Body of pancreas (tissue), 4 donors: ENCODE data around the gene CAPN15. TPM values are rescaled to one million over a fixed set of nuclear protein-coding genes. Genes with fewer than 3 reads are reported as not detected.

Source experiments
- ATAC-seq: fragments of 150-250 bp; one replicate; pipeline ENCODE4 v1.9.1; 2016
- DNase-seq, 4 donors: peaks; one replicate each; pipeline ENCODE4 v3.0.0-alpha.2; 2019
- H3K27ac ChIP-seq, 4 donors: fragments of 200-600 bp; sonication (generic); 1 replicate in 3 of 4; 2 replicates in 1 of 4; pipeline versions ENCODE4 v1.5.1 to v1.6.1; 2016 to 2019; ENCODE audit warnings: mild to moderate bottlenecking in 1 of 4, mixed read lengths in 1 of 4, moderate library complexity in 1 of 4
- H3K27me3 ChIP-seq, 2 donors: fragments of 200-600 bp; sonication (generic); one replicate each; pipeline ENCODE4 v1.6.0; 2016; ENCODE audit warnings: mild to moderate bottlenecking in 1 of 2
- H3K36me3 ChIP-seq, 2 donors: fragments of 200-600 bp; sonication (generic); replicated peaks in 1 of 2; 2 replicates each; pipeline ENCODE4 v1.5.1; 2016; ENCODE audit warnings: low read depth in 2 of 2; ENCODE audit not compliant: insufficient read depth in 1 of 2
- H3K4me1 ChIP-seq: fragments of 200-600 bp; sonication (generic); one replicate; pipeline ENCODE4 v1.6.0; 2016
- H3K4me3 ChIP-seq, 2 donors: fragments of 200-600 bp; sonication (generic); 1 replicate in 1 of 2; 2 replicates in 1 of 2; pipeline ENCODE4 v1.5.1; 2016 to 2019
- H3K9me3 ChIP-seq, 3 donors: fragments of 200-600 bp; sonication (generic); 1 replicate in 2 of 3; 2 replicates in 1 of 3; pipeline ENCODE4 v1.5.1; 2016
- CTCF ChIP-seq, 7 experiments: fragments of 450-650 bp in 4 of 7; fragments of 200-600 bp in 3 of 7; sonication (generic) in 3 of 7; IDR thresholded peaks; one replicate each; pipeline ENCODE4 v1.5.1; 2016 to 2019; ENCODE audit warnings: antibody characterized with exemption in 7 of 7
- POLR2A ChIP-seq, 3 donors: fragments of 450-650 bp; IDR thresholded peaks; one replicate each; pipeline ENCODE4 v1.6.1; 2016; ENCODE audit warnings: antibody characterized with exemption in 3 of 3, mild to moderate bottlenecking in 2 of 3
- WGBS, 2 donors: methylation state at CpG; one replicate each; pipeline ENCODE4 v1.1.5; 2017; 5-methylcytosine and 5-hydroxymethylcytosine counted together
- intact Hi-C: fragments of 100-400 bp; cut with DNase I; formaldehyde crosslinking; loops from one replicate; pipeline ENCODE4 v1.15.1; 2023
- total RNA-seq, 2 donors: library from RNA; depleted of rRNA; stranded (reverse); fragments of >200 nt; gene quantifications; one replicate each; pipeline ENCODE4 v1.1.0, GENCODE V29; 2016

Gene CAPN15
- total RNA-seq, 2 donors from 2014 or later = 48.0 to 104 TPM

- H3K27me3 ChIP-seq = no peaks in the 10 kb centered on the region
- intact Hi-C loops = no loop called here
- no peaks in the 10 kb centered on the region for H3K9me3 ChIP-seq
- ATAC-seq (no peak), DNase-seq (peak in 3 of 4 donors; percentile 49 to 60 (median 56))
- peak overlapping the region; percentile 80 to 97 (median 84) for H3K27ac ChIP-seq
- TF ChIP-seq CTCF (IDR thresholded peaks at IDR 0.05) = no peak
- TF ChIP-seq POLR2A (IDR thresholded peaks at IDR 0.05) = no peak
- H3K36me3 ChIP-seq = no peaks in the 10 kb centered on the region
- H3K4me3 ChIP-seq = peak overlapping the region in 1 of 2 donors; percentile 48
- 11 to 24% methylated on average over 12 of the region's 12 CpGs for WGBS, 2 donors
- peaks cover 80% of the 10 kb centered on the region for H3K4me1 ChIP-seq
These were observed 1.6 kb downstream of the CAPN15 start for GRCh38 chr16:529012-529575.

GRCh38 chr16:530111-530817 lies 2.8 kb downstream of the CAPN15 start:
- H3K36me3 ChIP-seq = no peaks in the 10 kb centered on the region
- intact Hi-C loops = no loop called here
- H3K27me3 ChIP-seq = no peaks in the 10 kb centered on the region
- 64 to 83% methylated on average over 2 to 22 of the region's 23 CpGs for WGBS, 2 donors
- H3K9me3 ChIP-seq = no peaks in the 10 kb centered on the region
- H3K27ac ChIP-seq = peak overlapping the region in 1 of 4 donors; percentile 97
- TF ChIP-seq POLR2A (IDR thresholded peaks at IDR 0.05) (no peak), CTCF (IDR thresholded peaks at IDR 0.05) (no peak)
- peak in 1 of 4 donors; percentile 53 for DNase-seq
- H3K4me1 ChIP-seq = peaks cover 80% of the 10 kb centered on the region
- ATAC-seq = no peak
- H3K4me3 ChIP-seq = no peak overlapping the region

- peaks cover 75% of the 10 kb centered on the region for H3K4me1 ChIP-seq
- H3K9me3 ChIP-seq = no peaks in the 10 kb centered on the region
- no peak for ATAC-seq
- TF ChIP-seq POLR2A (IDR thresholded peaks at IDR 0.05) (no peak), CTCF (IDR thresholded peaks at IDR 0.05) (no peak)
- H3K27ac ChIP-seq = peak overlapping the region in 1 of 4 donors; percentile 17
- H3K27me3 ChIP-seq = no peaks in the 10 kb centered on the region
- intact Hi-C loops = no loop called here
- no peak overlapping the region for H3K4me3 ChIP-seq
- no peaks in the 10 kb centered on the region for H3K36me3 ChIP-seq
- 44 to 58% methylated on average over 10 to 16 of the region's 16 CpGs for WGBS, 2 donors
- DNase-seq = no peak
These were observed 4.1 kb downstream of the CAPN15 start for GRCh38 chr16:531494-532125.

GRCh38 chr16:533391-534123 lies 6.0 kb downstream of the CAPN15 start:
- WGBS, 2 donors = 13 to 15% methylated on average over 2 to 30 of the region's 30 CpGs
- peaks cover 68% of the 10 kb centered on the region for H3K4me1 ChIP-seq

More at GRCh38 chr16:533391-534123, 6.0 kb downstream of the CAPN15 start:
- H3K4me3 ChIP-seq = no peak overlapping the region
- intact Hi-C loops = no loop called here
- H3K27me3 ChIP-seq = no peaks in the 10 kb centered on the region
- peak overlapping the region; percentile 40 to 79 (median 70) for H3K27ac ChIP-seq
- ATAC-seq (peak; percentile 86), DNase-seq (peak; percentile 86 to 93 (median 90))
- H3K36me3 ChIP-seq = no peaks in the 10 kb centered on the region
- TF ChIP-seq POLR2A (IDR thresholded peaks at IDR 0.05) (peak; percentile 36 to 71 (median 69)), CTCF (IDR thresholded peaks at IDR 0.05) (peak in 5 of 7 experiments; percentile 11 to 46 (median 44))
- no peaks in the 10 kb centered on the region for H3K9me3 ChIP-seq
